A673 (cell line): ENCODE results near the gene MYRFL. TPM values are rescaled to one million over a fixed set of nuclear protein-coding genes. Genes with fewer than 3 reads are reported as not detected.

Experiments
- BruUV-seq: library from RNA; stranded (reverse); fragments of 400-500 nt; replicated peaks from 2 replicates; lab custom pipeline; 2021; lab: Mats Ljungman, UMichigan
- CTCF ChIA-PET: fragments of 300-600 bp; sonication (Branson Sonifier 250); formaldehyde crosslinking; loops from one replicate; lab custom pipeline; 2022; ENCODE audit warnings: antibody characterized with exemption; lab: Charles Lee
- POLR2A ChIA-PET: fragments of 300-600 bp; sonication (Branson Sonifier 250); formaldehyde crosslinking; loops from one replicate; lab custom pipeline; 2022; ENCODE audit warnings: antibody characterized with exemption; ENCODE audit not compliant: low non-redundant PET; lab: Charles Lee
- DNase-seq: peaks from one replicate; pipeline ENCODE4 v3.0.0-alpha.2; 2015; ENCODE audit warnings: low spot score
- H3K27ac ChIP-seq: fragments of 200-600 bp; sonication (generic); 2 replicates; pipeline ENCODE4 v1.5.1; 2016; ENCODE audit warnings: mixed run types, low read depth, mild to moderate bottlenecking, mixed read lengths, antibody characterized with exemption, low read length; ENCODE audit not compliant: poor library complexity, severe bottlenecking
- H3K27me3 ChIP-seq: fragments of 200-600 bp; sonication (generic); replicated peaks from 2 replicates; pipeline ENCODE4 v1.6.1; 2017; ENCODE audit warnings: mixed run types, low read depth, mild to moderate bottlenecking, mixed read lengths, antibody characterized with exemption, low read length; ENCODE audit not compliant: insufficient read depth, poor library complexity
- H3K36me3 ChIP-seq: fragments of 200-600 bp; sonication (generic); 2 replicates; pipeline ENCODE4 v1.6.1; 2016; ENCODE audit warnings: mixed run types, mild to moderate bottlenecking, mixed read lengths, antibody characterized with exemption, low read length; ENCODE audit not compliant: insufficient read depth, poor library complexity, severe bottlenecking
- H3K4me1 ChIP-seq: fragments of 200-600 bp; sonication (generic); 2 replicates; pipeline ENCODE4 v1.6.1; 2017; ENCODE audit warnings: mixed run types, mild to moderate bottlenecking, mixed read lengths, antibody characterized with exemption, low read length; ENCODE audit not compliant: insufficient read depth, poor library complexity, severe bottlenecking
- H3K4me3 ChIP-seq: fragments of 200-600 bp; sonication (generic); 2 replicates; pipeline ENCODE4 v1.5.1; 2016; ENCODE audit warnings: low read depth, mixed run types, mild to moderate bottlenecking, mixed read lengths, low read length; ENCODE audit not compliant: poor library complexity, severe bottlenecking
- H3K9me3 ChIP-seq: fragments of 200-600 bp; sonication (generic); 2 replicates; pipeline ENCODE4 v1.6.1; 2016; ENCODE audit warnings: mixed run types, low read depth, mild to moderate bottlenecking, mixed read lengths, antibody characterized with exemption, low read length; ENCODE audit not compliant: poor library complexity, severe bottlenecking
- EZH2 ChIP-seq: fragments of 200-600 bp; sonication (generic); IDR thresholded peaks from 2 replicates; pipeline ENCODE4 v1.6.1; 2017; ENCODE audit warnings: borderline replicate concordance, low read depth, mild to moderate bottlenecking, mixed read lengths, antibody characterized with exemption, low read length; ENCODE audit not compliant: poor library complexity, severe bottlenecking
- intact Hi-C: fragments of 100-400 bp; cut with micrococcal nuclease; formaldehyde crosslinking; loops from one replicate; pipeline ENCODE4 v1.10.0; 2022; ENCODE audit not compliant: unreplicated experiment
- total RNA-seq: library from RNA; stranded (reverse); gene quantifications from 2 replicates; pipeline ENCODE4 v1.2.3, GENCODE V29; 2021
- TF ChIP-seq, protein P1 (sequence below): fragments of 300-800, 200-600 bp; sonication (generic); conservative IDR thresholded peaks from 2 replicates; pipeline ENCODE4 v1.5.1; 2017; ENCODE audit warnings: low read depth, mild to moderate bottlenecking, antibody characterized with exemption, low read length, moderate library complexity, mixed read lengths

The MYRFL gene
- total RNA-seq, 1 experiment from 2014 or later: not detected

DNA sequence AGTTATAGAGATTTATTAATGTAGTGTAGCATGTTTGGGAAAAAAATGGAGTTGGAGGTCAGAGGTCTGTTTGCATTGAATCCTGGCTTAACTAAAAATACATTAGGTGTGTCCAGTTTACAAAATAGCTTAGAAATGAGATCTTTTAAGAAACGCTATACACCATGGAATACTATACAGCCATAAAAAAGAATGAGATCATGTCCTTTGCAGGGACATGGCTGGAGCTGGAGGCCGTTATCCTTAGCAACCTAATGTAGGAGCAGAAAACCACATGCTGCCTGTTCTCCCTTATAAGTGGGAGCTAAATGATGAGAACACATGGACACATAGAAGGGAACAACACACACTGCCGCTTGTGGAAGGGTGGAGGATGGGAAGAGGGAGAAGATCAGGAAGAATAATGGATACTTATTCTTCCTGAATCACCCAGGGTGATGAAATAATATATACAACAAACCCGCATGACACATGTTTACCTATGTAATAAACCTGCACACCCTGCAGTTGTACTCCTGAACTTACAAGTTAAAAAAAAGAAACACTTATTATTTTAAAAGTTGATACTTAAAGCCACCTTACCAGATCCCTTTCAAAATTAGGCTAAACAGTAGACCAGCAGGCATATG is 14.0 kb upstream of the MYRFL start:
- no peak for DNase-seq
- Histone ChIP-seq H3K27me3 (no peaks in the 10 kb centered on the region), H3K27ac (no peak overlapping the region), H3K36me3 (no peaks in the 10 kb centered on the region), H3K4me1 (no peaks in the 10 kb centered on the region), H3K9me3 (peaks cover 6% of the 10 kb centered on the region), H3K4me3 (no peak overlapping the region)
- POLR2A ChIA-PET: no interaction called here
- BruUV-seq: no TSS peak
- no peak for TF ChIP-seq EZH2
- TF ChIP-seq, protein P1, sequence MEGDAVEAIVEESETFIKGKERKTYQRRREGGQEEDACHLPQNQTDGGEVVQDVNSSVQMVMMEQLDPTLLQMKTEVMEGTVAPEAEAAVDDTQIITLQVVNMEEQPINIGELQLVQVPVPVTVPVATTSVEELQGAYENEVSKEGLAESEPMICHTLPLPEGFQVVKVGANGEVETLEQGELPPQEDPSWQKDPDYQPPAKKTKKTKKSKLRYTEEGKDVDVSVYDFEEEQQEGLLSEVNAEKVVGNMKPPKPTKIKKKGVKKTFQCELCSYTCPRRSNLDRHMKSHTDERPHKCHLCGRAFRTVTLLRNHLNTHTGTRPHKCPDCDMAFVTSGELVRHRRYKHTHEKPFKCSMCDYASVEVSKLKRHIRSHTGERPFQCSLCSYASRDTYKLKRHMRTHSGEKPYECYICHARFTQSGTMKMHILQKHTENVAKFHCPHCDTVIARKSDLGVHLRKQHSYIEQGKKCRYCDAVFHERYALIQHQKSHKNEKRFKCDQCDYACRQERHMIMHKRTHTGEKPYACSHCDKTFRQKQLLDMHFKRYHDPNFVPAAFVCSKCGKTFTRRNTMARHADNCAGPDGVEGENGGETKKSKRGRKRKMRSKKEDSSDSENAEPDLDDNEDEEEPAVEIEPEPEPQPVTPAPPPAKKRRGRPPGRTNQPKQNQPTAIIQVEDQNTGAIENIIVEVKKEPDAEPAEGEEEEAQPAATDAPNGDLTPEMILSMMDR: no peak
- CTCF ChIA-PET: no interaction called here
- intact Hi-C loops: no loop called here

DNA sequence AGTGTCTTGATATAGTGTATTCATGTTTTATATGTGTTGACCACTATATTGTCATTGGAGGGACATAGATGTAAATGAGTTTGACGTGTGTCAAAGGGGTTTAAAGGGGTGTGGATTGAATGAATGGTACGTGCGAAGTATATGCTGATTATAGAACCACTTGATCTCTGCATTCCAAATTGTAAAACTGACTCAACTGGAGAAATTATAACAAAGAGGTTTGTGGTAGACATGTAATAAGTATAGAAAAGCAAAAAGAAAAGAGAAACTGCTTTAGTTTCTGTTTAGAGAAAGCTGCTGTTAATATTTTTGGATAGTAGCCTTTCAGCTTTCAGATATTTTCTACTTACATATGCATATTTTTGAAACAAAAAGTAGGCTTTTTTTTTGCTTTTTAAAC is 8.9 kb upstream of the MYRFL start:
- H3K9me3 ChIP-seq: no peaks in the 10 kb centered on the region
- no peak for TF ChIP-seq EZH2
- TF ChIP-seq, protein P1: no peak
- intact Hi-C loops: no loop called here
- BruUV-seq: no TSS peak
- ChIA-PET CTCF (no interaction called here), POLR2A (no interaction called here)
- H3K27ac ChIP-seq: no peak overlapping the region
- H3K27me3 ChIP-seq: no peaks in the 10 kb centered on the region
- H3K4me3 ChIP-seq: no peak overlapping the region
- DNase-seq: no peak
- peaks cover 5% of the 10 kb centered on the region for H3K4me1 ChIP-seq
- no peaks in the 10 kb centered on the region for H3K36me3 ChIP-seq

DNA sequence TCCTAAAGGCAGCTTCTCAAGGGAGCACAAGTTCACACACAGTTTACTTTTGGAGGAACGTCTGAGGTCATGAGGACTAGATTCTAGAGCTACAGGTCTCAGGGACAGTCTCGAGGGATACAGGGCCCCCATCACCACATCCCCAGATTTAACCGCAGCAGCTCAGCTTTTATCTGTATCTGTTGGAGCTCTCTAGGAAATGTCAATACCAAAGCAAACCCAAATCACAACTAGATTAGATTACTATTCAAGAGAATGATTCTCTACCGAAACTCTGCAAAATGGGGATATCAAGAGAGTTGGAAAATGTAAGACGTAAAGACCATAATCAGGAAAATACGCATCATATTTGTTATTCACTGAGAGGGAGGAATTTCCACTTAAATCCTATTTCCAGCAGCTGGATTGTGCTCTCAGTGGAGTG is 4.0 kb upstream of the MYRFL start:
- H3K9me3 ChIP-seq: no peaks in the 10 kb centered on the region
- CTCF ChIA-PET: no interaction called here
- POLR2A ChIA-PET: no interaction called here
- BruUV-seq: no TSS peak
- peaks cover 32% of the 10 kb centered on the region for H3K4me1 ChIP-seq
- H3K4me3 ChIP-seq: peak overlapping the region; percentile 32
- intact Hi-C loops: loop anchor here (5.0 kb wide), 2 partner anchors 79 to 166 kb away; no protein-coding TSS in a partner anchor
- TF ChIP-seq EZH2: no peak
- TF ChIP-seq, protein P1: no peak
- H3K36me3 ChIP-seq: no peaks in the 10 kb centered on the region
- peak overlapping the region; percentile 81 for H3K27ac ChIP-seq
- DNase-seq: no peak
- H3K27me3 ChIP-seq: no peaks in the 10 kb centered on the region
